WI38 (cell line): ENCODE data around the gene AQR.

Experiments used
- H3K4me3 ChIP-seq: 2 replicates; pipeline ENCODE4 v1.5.1; 2011; ENCODE audit warnings: low read depth, mild to moderate bottlenecking, control low read depth, low read length
- CTCF ChIP-seq: IDR thresholded peaks from 2 replicates; pipeline ENCODE4 v1.5.1; 2012; ENCODE audit warnings: low read depth, mild to moderate bottlenecking, control low read depth, low read length

The AQR gene

GRCh38 chr15:34893967-34894366 lies 75.6 kb downstream of the AQR start:
- no peak overlapping the region for H3K4me3 ChIP-seq
- no peak for TF ChIP-seq CTCF

GRCh38 chr15:34892963-34893591 lies 76.5 kb downstream of the AQR start:
- H3K4me3 ChIP-seq = no peak overlapping the region
- TF ChIP-seq CTCF = no peak

- no peak overlapping the region for H3K4me3 ChIP-seq
- TF ChIP-seq CTCF = no peak
Measured at GRCh38 chr15:34890424-34890823, 79.1 kb downstream of the AQR start.

- H3K4me3 ChIP-seq = no peak overlapping the region
- no peak for TF ChIP-seq CTCF
Measured at GRCh38 chr15:34889476-34889875, 80.1 kb downstream of the AQR start.

GRCh38 chr15:34886134-34886533 lies 83.4 kb downstream of the AQR start:
- no peak for TF ChIP-seq CTCF
- no peak overlapping the region for H3K4me3 ChIP-seq

GRCh38 chr15:34883633-34884032 lies 85.9 kb downstream of the AQR start:
- H3K4me3 ChIP-seq = no peak overlapping the region
- no peak for TF ChIP-seq CTCF

GRCh38 chr15:34883042-34883441 lies 86.5 kb downstream of the AQR start:
- TF ChIP-seq CTCF = no peak

More at GRCh38 chr15:34883042-34883441, 86.5 kb downstream of the AQR start:
- H3K4me3 ChIP-seq = no peak overlapping the region
